ENCODE measurements around the gene DNAAF9. TPM values are rescaled to one million over a fixed set of nuclear protein-coding genes. Genes with fewer than 3 reads are reported as not detected.
"Not testable (repeated sequence)": the region's sequence is repeated elsewhere in the genome, so short reads cannot be mapped to it uniquely, and the experiment has no call there.

DNAAF9 gene
- total RNA-seq, 1 donor, result 4.6 TPM

DNA sequence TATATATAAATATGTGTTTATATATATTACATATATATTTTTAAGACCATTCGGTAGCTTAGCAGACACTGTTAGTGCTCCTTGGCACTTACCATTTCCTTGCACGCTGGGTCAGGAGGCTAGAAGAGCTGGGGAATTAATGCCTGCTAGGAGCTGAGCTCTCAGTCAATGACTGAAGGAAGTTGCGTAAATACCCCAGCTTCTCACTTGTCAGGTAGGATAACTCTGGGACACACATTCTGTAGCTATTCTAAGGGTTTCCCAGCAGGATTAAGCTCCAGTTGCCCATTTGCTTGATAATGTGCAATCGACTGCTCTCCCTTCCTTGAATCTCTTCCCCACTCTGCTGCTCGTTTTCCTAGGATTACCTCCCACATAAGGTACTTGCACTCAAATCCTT lies 15.7 kb upstream of the DNAAF9 start:
- H3K4me1 ChIP-seq (ENCODE audit: insufficient read depth, low read length), result peaks cover 19% of the 10 kb centered on the region
- no peak overlapping the region for H3K4me3 ChIP-seq (ENCODE audit: low read length)
- H3K27me3 ChIP-seq (ENCODE audit: insufficient read depth, low read length), result no peaks in the 10 kb centered on the region
- no peaks in the 10 kb centered on the region for H3K9me3 ChIP-seq (ENCODE audit: low read depth, low read length)

DNA sequence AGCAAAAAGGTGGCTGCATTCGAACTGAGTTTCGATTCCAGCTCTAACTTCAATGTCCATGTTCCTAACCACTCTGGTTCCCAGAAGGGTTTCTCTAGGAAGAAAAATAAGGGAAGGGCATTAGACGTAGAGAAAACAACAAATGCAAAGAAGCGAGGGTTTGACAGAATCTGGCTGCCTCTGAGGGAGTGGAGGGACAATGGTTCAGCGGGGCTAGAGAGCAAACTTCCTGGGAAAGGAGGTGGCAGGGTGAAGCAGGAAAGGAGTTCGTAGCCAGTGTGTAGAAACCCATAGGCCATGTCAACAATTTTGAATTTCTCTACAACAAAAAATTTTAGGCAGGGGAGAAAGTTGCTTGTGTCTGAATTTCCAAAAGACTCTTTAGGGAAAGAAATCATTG lies 14.5 kb upstream of the DNAAF9 start:
- H3K4me1 ChIP-seq (ENCODE audit: insufficient read depth, low read length), result peaks cover 19% of the 10 kb centered on the region
- H3K9me3 ChIP-seq (ENCODE audit: low read depth, low read length), result no peaks in the 10 kb centered on the region
- no peak overlapping the region for H3K4me3 ChIP-seq (ENCODE audit: low read length)

DNA sequence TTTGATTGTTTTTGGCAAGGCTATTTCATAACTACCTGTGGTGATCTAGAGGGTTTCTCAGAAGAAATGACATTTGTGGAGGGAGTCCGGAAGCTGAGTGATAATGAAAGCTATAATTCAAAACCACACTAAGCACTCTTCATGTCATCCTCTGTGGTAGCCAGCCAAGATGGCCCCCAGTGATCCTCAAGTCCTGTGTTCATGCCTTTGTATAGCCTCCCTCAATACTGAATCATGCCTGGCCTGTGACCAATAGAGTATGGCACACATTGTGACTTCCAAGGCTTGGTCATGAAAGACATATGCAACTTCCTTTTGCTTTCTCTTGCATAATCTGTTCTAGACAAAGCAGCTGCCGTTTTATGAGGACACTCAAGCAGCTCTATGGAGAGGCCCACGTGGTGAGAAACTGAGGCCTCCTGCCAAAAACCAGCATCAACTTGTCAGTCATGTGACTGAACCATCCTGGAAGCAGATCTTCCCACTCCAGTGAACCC lies 12.8 kb upstream of the DNAAF9 start:
- no peaks in the 10 kb centered on the region for H3K9me3 ChIP-seq (ENCODE audit: low read depth, low read length)
- H3K4me3 ChIP-seq (ENCODE audit: low read length), result no peak overlapping the region
- peaks cover 31% of the 10 kb centered on the region for H3K4me1 ChIP-seq (ENCODE audit: insufficient read depth, low read length)
- H3K27me3 ChIP-seq (ENCODE audit: insufficient read depth, low read length), result no peaks in the 10 kb centered on the region

More for the DNA sequence above, 14.5 kb upstream of the DNAAF9 start:
- no peaks in the 10 kb centered on the region for H3K27me3 ChIP-seq (ENCODE audit: insufficient read depth, low read length)

DNA sequence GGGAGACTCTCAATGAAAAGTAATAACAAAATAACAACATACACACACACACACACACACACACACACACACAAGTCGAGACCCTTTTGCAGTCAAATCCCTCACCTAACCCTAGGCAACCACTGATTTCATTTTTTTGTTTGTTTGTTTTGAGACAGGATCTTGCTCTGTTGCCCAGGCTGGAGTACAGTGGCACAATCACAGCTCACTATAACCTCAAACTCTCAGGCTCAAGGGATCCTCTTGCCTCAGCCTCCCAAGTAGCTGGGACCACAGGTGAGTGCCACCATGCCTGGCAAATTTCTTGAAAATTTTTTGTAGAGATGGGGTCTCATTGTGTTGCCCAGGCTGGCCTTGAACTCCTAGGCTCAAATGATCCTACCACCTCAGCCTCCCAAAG lies 10.7 kb upstream of the DNAAF9 start:
- H3K9me3 ChIP-seq (ENCODE audit: low read depth, low read length); H3K4me3 ChIP-seq (ENCODE audit: low read length); H3K27me3 ChIP-seq (ENCODE audit: insufficient read depth, low read length): not testable (repeated sequence)
- H3K4me1 ChIP-seq (ENCODE audit: insufficient read depth, low read length), result peaks cover 29% of the 10 kb centered on the region

DNA sequence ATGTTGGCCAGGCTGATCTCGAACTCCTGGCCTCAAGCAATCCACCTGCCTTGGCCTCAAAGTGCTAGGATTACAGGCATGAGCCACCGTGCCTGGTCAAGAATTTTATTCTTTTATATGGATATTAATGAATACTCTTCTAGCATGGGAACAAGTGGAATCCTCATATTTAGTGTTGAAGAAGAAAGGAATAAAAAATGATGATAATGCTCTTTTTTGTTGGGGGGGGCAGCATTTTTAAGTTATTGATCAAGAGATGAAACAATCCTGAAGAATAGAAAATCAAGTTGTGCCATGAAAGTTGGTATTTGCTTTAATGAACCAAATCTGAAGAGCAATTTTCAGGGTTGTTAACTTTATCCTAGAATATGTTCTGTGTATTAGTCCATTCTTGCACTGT lies 6.7 kb upstream of the DNAAF9 start:
- Histone ChIP-seq H3K4me1 (ENCODE audit: insufficient read depth, low read length) (peaks cover 11% of the 10 kb centered on the region), H3K4me3 (ENCODE audit: low read length) (no peak overlapping the region), H3K27me3 (ENCODE audit: insufficient read depth, low read length) (no peaks in the 10 kb centered on the region), H3K9me3 (ENCODE audit: low read depth, low read length) (no peaks in the 10 kb centered on the region)

DNA sequence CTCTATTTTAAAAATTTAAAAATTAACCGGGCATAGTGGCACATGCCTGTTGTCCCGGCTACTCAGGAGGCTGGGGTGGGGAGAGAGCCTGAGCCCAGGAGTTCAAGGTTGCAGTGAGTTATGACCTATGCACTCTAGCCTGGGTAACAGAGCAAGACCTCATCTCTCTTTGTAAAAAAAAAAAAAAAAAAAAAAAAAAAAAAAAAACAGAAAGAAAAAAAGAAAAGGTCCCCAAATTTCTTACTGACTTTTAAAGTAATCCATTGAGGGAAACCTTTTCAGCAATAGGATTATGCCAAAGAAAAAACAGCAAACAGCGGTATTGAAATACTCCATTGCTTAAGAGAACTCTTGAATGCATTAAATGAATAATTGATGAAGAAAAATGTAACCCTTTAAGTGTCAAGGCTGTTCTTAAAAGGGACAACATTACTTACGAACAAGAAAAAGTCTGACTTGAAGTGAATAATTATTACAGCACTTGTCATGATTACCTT lies 6.0 kb upstream of the DNAAF9 start:
- Histone ChIP-seq H3K4me3 (ENCODE audit: low read length) (no peak overlapping the region), H3K9me3 (ENCODE audit: low read depth, low read length) (no peaks in the 10 kb centered on the region), H3K4me1 (ENCODE audit: insufficient read depth, low read length) (peaks cover 12% of the 10 kb centered on the region), H3K27me3 (ENCODE audit: insufficient read depth, low read length) (no peaks in the 10 kb centered on the region)

DNA sequence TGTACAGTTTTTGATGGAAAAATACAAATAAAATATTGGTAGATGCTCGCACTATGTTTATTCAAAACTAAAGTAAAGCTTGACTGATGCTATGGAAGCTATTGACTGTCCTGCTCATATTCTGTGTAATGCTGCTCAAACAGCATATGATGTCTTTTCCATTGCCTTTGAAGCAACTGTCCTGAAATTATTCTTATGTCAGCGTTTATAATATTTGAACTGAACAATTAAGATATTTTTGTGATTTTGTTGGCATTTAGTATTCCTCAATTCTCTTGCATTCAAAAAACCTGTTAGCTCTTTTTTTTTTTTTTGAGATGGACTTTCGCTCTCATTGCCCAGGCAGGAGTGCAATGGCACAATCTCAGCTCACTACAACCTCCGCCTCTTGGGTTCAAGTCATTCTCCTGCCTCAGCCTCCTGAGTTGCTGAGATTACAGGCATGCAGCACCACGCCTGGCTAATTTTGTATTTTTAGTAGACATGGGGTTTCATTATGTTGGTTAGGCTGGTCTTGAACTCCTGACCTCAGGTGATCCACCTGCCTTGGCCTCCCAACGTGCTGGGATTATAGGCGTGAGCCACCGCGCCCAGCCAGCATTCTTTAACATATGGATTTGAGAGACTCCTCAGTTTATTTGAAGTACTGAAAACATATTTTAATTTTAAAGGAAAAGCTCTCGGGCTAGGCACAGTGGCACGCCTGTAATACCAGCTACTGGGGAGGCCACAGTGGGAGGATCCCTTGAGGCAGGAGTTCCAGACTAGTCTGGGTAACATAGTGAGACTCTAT lies 5.3 kb upstream of the DNAAF9 start:
- H3K4me1 ChIP-seq (ENCODE audit: insufficient read depth, low read length), result peaks cover 17% of the 10 kb centered on the region
- H3K4me3 ChIP-seq (ENCODE audit: low read length), result no peak overlapping the region
- H3K27me3 ChIP-seq (ENCODE audit: insufficient read depth, low read length), result no peaks in the 10 kb centered on the region
- no peaks in the 10 kb centered on the region for H3K9me3 ChIP-seq (ENCODE audit: low read depth, low read length)

DNA sequence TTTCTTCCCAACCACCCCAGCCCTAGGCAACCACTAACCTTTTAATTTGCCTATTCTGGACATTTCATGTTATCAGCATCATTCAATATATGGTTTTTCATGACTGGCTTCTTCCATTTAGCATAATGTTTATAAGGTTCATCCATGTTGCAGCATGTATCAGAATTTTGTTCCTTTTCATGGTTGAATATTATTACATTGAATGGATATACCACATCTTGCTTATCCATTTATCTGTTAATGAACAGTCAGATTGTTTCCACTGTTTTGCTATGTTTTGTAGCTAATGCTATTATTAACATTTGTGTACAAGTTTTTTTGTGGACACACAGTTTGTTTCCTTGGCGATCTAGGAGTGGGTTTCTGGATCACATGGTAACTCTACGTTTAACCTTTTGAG lies 3.0 kb upstream of the DNAAF9 start:
- H3K4me3 ChIP-seq (ENCODE audit: low read length), result no peak overlapping the region
- peaks cover 20% of the 10 kb centered on the region for H3K4me1 ChIP-seq (ENCODE audit: insufficient read depth, low read length)
- no peaks in the 10 kb centered on the region for H3K9me3 ChIP-seq (ENCODE audit: low read depth, low read length)
- H3K27me3 ChIP-seq (ENCODE audit: insufficient read depth, low read length), result no peaks in the 10 kb centered on the region

DNA sequence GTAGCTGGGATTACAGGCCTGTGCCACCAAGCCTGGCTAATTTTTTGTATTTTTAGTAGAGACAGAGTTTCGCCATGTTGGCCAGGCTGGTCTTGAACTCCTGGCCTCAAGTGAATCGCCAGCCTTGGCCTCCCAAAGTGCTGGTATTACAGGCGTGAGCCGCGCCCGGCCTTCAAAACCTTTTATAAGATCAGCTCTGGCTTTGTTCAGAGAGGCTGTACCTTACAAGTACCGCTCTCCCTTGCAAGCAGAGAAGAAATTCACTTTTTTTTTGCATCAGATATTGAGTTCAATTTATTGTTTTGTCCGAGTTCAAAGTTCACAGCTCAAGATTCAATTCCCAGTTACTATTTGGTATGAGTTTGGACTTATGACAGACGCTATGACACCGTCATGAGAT lies 1.9 kb upstream of the DNAAF9 start:
- no peak overlapping the region for H3K4me3 ChIP-seq (ENCODE audit: low read length)
- H3K27me3 ChIP-seq (ENCODE audit: insufficient read depth, low read length), result no peaks in the 10 kb centered on the region
- H3K9me3 ChIP-seq (ENCODE audit: low read depth, low read length), result no peaks in the 10 kb centered on the region
- H3K4me1 ChIP-seq (ENCODE audit: insufficient read depth, low read length), result peaks cover 28% of the 10 kb centered on the region

DNA sequence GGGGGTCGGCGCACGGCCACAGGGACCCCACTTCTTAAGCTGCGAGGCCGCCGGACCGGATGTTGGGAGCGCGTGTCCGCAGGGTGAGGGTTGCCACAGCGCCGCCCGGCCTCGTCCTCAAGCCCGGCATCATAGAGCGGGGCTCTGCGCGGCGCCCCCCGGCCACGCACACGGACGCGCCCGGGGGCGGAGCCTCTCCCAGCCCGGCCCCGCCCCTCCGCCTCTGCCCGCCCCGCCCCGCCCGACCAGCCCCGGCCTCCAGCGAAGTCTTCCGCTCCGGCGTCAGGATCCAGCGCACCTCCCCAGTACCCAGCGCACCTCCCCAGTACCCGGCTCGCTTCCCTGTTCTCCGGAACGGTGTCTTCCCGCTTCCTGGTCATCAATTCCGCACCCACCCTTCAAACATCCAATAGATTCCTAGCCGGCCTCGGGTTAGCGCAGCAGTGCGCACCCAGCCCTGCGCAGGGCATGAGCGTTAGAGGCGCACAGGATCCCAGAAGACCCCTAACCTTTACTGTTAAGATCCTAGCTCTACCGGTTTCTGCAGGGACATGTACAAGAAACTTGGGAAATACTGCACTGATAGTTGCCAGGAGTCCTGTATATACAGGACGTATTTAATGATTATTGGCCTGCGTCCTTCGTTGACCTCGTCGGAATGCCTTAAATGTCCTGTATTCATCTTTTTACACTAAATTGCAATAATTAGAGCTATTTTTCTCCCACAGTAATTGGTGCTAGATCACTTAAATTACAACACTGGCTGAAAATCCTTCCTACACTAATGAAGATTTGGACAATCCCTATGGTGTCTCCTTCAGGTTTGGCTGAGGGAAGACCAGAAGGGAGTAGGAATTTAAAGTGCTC lies 535 bp upstream of the DNAAF9 start:
- H3K4me1 ChIP-seq (ENCODE audit: insufficient read depth, low read length), result peaks cover 28% of the 10 kb centered on the region
- H3K4me3 ChIP-seq (ENCODE audit: low read length), result peak overlapping the region; percentile 80
- H3K27me3 ChIP-seq (ENCODE audit: insufficient read depth, low read length), result no peaks in the 10 kb centered on the region

DNA sequence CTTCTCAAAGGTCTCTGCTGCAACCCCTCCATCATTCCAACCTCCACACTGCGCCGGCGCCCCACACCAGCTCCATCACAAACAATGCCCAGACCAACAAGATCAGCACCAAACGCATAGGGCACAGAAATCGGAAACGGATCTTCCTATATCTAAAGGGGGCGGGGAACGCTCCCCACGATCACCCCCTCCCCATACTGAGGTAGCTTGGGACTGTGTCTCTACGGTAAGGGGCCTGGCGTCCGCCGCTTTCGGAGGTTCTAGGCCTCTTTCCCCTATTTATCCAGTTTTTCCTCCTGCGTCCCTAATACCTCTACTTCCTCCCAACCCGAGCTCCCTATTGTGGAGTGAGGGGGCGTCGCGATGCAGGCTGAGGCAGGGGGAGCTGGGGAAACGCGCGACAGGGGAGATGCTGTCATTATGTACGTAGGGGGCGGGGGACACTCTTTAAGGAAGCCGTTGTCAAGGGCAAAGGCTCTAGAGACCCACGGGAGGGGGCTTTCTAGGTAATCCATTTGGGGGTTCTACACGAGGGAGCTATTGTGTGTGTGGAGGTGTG lies 909 bp downstream of the DNAAF9 start:
- Histone ChIP-seq H3K9me3 (ENCODE audit: low read depth, low read length) (no peaks in the 10 kb centered on the region), H3K4me3 (ENCODE audit: low read length) (peak overlapping the region; percentile 80), H3K27me3 (ENCODE audit: insufficient read depth, low read length) (no peaks in the 10 kb centered on the region), H3K4me1 (ENCODE audit: insufficient read depth, low read length) (peaks cover 28% of the 10 kb centered on the region)

More for the DNA sequence above, 535 bp upstream of the DNAAF9 start:
- H3K9me3 ChIP-seq (ENCODE audit: low read depth, low read length), result no peaks in the 10 kb centered on the region

DNA sequence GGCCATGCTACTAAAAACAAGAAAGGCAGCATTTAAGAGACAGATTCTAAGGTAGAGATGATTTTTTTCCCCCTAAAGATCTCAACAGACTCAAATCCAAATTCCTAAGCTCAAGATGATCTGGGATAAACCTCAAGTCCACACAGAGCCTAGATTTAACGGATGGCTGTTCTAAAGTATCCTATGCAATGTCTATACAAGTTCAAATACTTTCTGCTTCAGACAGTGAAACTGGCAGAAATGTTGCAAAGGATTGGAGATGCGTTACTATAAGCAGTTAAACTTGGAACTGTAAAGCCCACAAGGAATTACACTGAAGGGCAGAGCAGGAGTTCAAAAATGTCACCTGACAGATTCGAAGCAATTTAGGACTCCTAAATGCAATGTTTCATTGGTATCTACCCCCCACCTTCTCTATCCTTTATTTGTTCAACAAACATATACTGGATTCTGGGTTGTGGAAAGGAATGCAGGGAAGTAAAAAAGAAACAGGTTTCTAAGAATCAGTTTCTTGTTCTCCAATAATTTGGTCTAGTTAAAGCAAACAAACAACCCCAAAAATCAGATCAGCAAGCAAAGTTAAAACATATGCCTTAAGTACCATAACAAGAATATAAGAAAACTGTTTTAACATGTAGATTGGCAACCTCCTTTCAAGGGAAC lies 1.6 kb downstream of the DNAAF9 start:
- Histone ChIP-seq H3K27me3 (ENCODE audit: insufficient read depth, low read length) (no peaks in the 10 kb centered on the region), H3K4me1 (ENCODE audit: insufficient read depth, low read length) (peaks cover 28% of the 10 kb centered on the region), H3K4me3 (ENCODE audit: low read length) (no peak overlapping the region), H3K9me3 (ENCODE audit: low read depth, low read length) (no peaks in the 10 kb centered on the region)

DNA sequence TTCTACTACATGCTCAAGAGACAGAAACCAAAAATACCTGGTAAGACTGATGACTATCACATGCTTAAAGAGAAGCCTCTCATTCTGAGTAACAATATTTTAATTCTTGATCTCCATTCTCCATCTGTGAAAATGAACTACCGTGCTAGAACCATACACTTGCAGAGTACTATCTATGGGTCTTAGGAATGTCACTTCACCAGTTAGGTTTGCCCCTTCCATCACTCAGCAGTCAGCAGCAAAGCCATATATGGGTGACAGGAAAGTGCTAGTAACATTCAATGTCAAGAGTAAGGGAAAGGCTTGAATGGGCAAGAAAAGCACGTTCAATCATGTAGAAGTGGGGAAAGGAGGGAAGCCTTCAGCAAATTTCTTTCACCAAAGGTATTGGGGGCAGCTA lies 2.3 kb downstream of the DNAAF9 start:
- no peaks in the 10 kb centered on the region for H3K27me3 ChIP-seq (ENCODE audit: insufficient read depth, low read length)
- H3K9me3 ChIP-seq (ENCODE audit: low read depth, low read length), result no peaks in the 10 kb centered on the region
- no peak overlapping the region for H3K4me3 ChIP-seq (ENCODE audit: low read length)

DNA sequence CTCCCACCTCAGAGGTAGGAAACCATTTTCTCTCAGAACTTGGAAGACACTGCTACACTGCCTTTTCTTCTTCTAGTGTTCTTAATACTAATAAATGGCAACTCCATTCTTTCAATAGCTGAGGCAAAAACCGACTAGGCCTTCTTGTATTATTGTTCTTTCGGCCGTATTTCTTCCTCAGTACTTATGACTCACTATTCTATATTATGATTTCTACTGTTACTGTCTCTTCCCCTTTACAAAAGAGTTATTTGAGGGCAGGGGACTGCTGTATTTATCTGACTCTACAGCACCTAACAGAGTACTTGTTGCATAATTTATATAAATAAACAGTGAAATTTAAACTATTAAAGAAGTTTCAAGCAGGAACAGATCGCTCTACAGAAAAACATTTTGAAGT lies 3.1 kb downstream of the DNAAF9 start:
- Histone ChIP-seq H3K27me3 (ENCODE audit: insufficient read depth, low read length) (no peaks in the 10 kb centered on the region), H3K4me3 (ENCODE audit: low read length) (no peak overlapping the region), H3K4me1 (ENCODE audit: insufficient read depth, low read length) (peaks cover 28% of the 10 kb centered on the region), H3K9me3 (ENCODE audit: low read depth, low read length) (no peaks in the 10 kb centered on the region)

More for the DNA sequence above, 2.3 kb downstream of the DNAAF9 start:
- peaks cover 28% of the 10 kb centered on the region for H3K4me1 ChIP-seq (ENCODE audit: insufficient read depth, low read length)

Measured in mononuclear cell (primary cell).